ENCODE measurements around the gene BORCS5. TPM values are rescaled to one million over a fixed set of nuclear protein-coding genes. Genes with fewer than 3 reads are reported as not detected.
"Not testable (repeated sequence)": the region's sequence is repeated elsewhere in the genome, so short reads cannot be mapped to it uniquely, and the experiment has no call there.

The BORCS5 gene
- total RNA-seq, 1 donor, result 6.9 TPM

- DNase-seq (ENCODE audit: low read depth), result no peak
- no peak overlapping the region for H3K4me3 ChIP-seq (ENCODE audit: low read depth, low read length)
- no peak for TF ChIP-seq CTCF (IDR thresholded peaks at IDR 0.05; ENCODE audit: insufficient read depth, low read depth, low read length)
Measured at GRCh38 chr12:12415886-12416285, 59.0 kb downstream of the BORCS5 start.

GRCh38 chr12:12419165-12419564 is 62.3 kb downstream of the BORCS5 start:
- not testable (repeated sequence) for H3K4me3 ChIP-seq (ENCODE audit: low read depth, low read length); DNase-seq (ENCODE audit: low read depth)

- no peak for TF ChIP-seq CTCF (IDR thresholded peaks at IDR 0.05; ENCODE audit: insufficient read depth, low read depth, low read length)
- no peak overlapping the region for H3K4me3 ChIP-seq (ENCODE audit: low read depth, low read length)
- no peak for DNase-seq (ENCODE audit: low read depth)
Measured at GRCh38 chr12:12423367-12423766, 66.5 kb downstream of the BORCS5 start.

GRCh38 chr12:12425001-12425400 is 68.1 kb downstream of the BORCS5 start:
- H3K4me3 ChIP-seq (ENCODE audit: low read depth, low read length), result no peak overlapping the region
- TF ChIP-seq CTCF (IDR thresholded peaks at IDR 0.05; ENCODE audit: insufficient read depth, low read depth, low read length), result no peak
- DNase-seq (ENCODE audit: low read depth), result no peak

- H3K4me3 ChIP-seq (ENCODE audit: low read depth, low read length), result no peak overlapping the region
- no peak for TF ChIP-seq CTCF (IDR thresholded peaks at IDR 0.05; ENCODE audit: insufficient read depth, low read depth, low read length)
- no peak for DNase-seq (ENCODE audit: low read depth)
Measured at GRCh38 chr12:12425616-12426015, 68.7 kb downstream of the BORCS5 start.

- DNase-seq (ENCODE audit: low read depth), result no peak
- no peak for TF ChIP-seq CTCF (IDR thresholded peaks at IDR 0.05; ENCODE audit: insufficient read depth, low read depth, low read length)
Measured at GRCh38 chr12:12427568-12427967, 70.7 kb downstream of the BORCS5 start.

GRCh38 chr12:12428047-12428446 is 71.2 kb downstream of the BORCS5 start:
- no peak for TF ChIP-seq CTCF (IDR thresholded peaks at IDR 0.05; ENCODE audit: insufficient read depth, low read depth, low read length)
- no peak overlapping the region for H3K4me3 ChIP-seq (ENCODE audit: low read depth, low read length)
- DNase-seq (ENCODE audit: low read depth), result no peak

More at GRCh38 chr12:12427568-12427967, 70.7 kb downstream of the BORCS5 start:
- no peak overlapping the region for H3K4me3 ChIP-seq (ENCODE audit: low read depth, low read length)

Data from fibroblast of villous mesenchyme (primary cell).